Stimulated activated CD8-positive, alpha-beta memory T cell treated with anti-CD3 and anti-CD28 coated beads, Interleukin-12 subunit alpha, Interleukin-12 subunit beta, amount 100 ng/mL, for 1 hour (primary cell): Measurements from ENCODE around the gene APOBR.
"Not testable (repeated sequence)": the region's sequence is repeated elsewhere in the genome, so short reads cannot be mapped to it uniquely, and the experiment has no call there.

Experiments used
- DNase-seq: peaks from one replicate; pipeline ENCODE4 v3.0.0-alpha.2; 2020; ENCODE audit warnings: low read depth

The APOBR gene

GRCh38 chr16:28494121-28494851 is at the start of gene APOBR:
Gene APOBR (plus strand): TSS chr16:28494643. CDS start chr16:28494682, 39 bp downstream.
- DNase-seq: peak; percentile 78

- DNase-seq: not testable (repeated sequence)
Measured at GRCh38 chr16:28446388-28446787, 48.1 kb upstream of the APOBR start.

GRCh38 chr16:28447081-28447480 is 47.4 kb upstream of the APOBR start:
- DNase-seq: not testable (repeated sequence)

- no peak for DNase-seq
Measured at GRCh38 chr16:28473714-28474265, 20.7 kb upstream of the APOBR start.

GRCh38 chr16:28475221-28475620 is 19.2 kb upstream of the APOBR start:
- DNase-seq: no peak

DNA sequence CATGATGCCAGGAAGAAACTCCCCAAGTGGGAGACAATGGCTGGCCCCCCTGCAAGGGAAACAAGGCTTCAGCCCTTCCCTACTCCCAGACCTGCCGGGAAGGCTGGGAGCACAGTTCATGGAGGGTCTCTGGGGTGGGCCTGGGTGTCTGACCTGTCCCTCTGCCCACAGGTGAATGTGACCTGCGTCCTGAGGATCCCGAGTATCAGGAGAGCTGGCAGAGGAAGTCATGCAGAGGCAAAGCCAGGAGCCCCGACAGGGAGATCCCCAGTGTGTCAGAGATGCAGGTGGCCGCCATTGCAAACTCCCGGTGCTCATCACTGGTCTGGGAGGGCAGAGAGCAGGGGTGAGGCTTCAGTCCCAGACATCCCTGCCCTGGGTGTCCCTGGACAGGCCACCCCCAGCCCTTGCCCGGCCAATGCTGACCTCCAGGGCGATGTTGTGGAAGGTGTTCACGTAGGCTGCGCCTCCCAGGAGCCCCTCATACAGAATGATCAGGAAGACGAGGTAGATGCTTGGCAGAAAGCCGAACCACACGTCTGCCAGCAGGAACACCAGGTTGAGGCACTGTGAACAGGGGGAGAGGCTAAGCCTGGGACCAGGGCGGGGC is 17.0 kb upstream of the APOBR start:
- DNase-seq: no peak

DNA sequence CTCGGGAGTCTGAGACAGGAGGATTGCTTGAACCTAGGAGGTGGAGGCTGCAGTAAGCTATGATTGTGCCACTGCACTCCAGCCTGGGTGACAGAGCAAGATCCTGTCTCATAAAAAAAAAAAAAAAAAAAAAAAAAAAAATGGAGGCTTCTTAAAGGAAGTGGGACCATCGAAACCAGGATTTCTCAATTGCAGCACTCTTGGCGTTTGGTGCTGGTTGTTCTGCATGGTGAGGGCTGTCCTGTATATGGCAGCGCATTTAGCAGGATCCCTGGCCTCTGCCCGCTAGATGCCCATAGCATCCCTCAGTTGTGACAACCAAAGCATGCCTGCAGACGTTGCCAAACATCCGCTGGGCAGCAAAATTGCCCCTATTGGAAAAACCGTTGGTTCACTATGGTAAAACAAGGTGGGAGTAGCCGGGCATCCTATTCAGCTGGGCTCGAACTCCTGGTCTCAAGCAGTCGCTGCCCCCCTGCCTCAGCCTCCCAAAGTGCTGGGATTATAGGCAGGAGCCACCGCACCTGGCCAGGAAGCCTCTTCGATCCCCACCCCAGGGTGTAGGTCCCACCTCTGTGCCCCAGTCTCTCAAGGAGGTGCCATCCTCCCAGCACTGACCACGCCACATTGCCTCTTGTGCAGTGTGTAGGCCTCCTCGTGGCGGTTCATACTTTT is 15.8 kb upstream of the APOBR start:
- DNase-seq: no peak

DNA sequence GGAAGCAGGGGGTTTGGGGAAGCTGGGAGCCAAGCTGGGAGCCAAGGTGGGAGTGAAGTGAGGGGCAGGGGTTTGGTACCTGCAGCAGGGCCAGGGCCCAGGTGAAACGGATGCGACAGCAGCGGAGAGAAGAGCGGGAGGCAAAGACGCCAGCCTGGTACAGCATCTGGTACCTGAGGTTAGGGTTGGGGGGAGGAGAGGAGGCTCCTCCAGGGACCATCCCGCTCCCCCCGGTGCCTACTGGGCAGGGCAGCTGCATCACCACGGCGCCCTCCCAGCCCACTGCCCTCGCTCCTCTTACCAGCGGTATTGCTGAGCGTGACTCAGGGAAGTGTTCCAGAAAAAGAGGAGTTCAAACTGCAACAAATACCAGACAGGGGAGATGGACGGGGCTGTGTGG is 12.4 kb upstream of the APOBR start:
- DNase-seq: no peak

GRCh38 chr16:28483361-28483760 is 11.1 kb upstream of the APOBR start:
- not testable (repeated sequence) for DNase-seq

GRCh38 chr16:28486266-28486665 is 8.2 kb upstream of the APOBR start:
- DNase-seq: no peak

DNA sequence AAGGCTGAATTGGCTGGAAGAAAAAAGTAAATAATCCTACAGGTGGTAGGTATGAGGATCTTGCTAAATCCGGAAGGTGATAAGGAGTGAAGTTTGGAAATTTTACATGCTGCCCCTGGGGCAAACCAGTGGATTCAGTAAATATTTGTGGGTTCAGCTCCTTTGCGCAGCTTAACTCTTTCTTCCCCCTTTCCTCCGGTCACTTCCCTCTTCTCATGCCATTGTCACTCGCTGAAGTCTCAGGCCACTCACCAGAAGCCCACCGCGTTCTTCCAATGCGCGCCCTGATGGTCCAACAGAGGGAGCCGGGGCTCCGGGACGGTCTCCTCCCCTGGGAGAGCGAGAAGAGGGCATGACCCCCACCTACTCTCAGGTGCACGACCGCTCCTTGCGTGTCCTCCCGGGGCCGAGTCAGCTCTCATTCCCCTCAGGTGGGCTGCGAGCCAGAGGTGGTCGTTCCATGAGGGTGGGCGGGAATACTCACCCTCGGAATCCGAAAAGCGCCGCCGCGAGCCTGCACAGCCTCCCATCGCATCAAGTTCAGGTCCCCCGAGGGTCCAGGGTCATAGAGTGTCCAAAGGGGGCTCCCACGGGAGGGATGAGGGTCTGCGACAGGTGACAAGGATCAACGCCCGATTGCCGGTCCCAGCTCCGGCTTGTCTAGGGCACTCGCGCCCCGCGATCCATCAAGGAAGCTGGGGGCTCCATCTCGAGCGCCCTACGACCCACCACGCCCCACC is 3.0 kb upstream of the APOBR start:
- DNase-seq: no peak

DNA sequence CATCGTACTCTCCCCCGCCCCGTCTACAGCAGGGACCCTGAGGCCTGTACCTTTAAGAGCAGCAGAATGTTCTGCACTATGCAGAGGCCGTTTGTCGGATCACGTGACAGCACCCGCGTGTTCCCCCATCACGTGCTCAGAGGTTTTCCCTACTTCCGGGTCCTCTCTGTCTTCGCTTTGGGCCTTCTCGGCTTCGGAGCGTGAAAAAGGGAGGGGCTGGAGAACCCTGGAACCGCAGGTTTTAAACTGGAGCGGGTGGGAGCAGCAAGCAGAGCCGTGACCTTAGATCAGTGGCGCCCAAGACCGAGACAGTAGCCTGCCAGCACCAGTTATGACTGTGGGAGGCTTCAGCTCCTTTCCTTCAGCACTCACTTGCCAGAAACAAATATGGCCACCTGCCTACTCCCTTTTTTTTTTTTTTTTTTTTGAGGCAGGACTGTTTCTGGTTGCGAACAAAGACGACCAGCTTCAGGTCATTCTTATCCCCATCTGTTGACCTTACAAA is 2.4 kb upstream of the APOBR start, which contains the start of gene CLN3:
Gene CLN3, minus strand, starts transcription at position 105 of the 505 bp plus-strand sequence. CDS start 315 bp downstream, outside the sequence.
- peak; percentile 75 for DNase-seq

- DNase-seq: no peak
Measured at GRCh38 chr16:28492511-28492910, 1.9 kb upstream of the APOBR start.

- DNase-seq: no peak
Measured at GRCh38 chr16:28495098-28495793, 803 bp downstream of the APOBR start.

GRCh38 chr16:28495795-28496749 is 1.6 kb downstream of the APOBR start:
- DNase-seq: no peak

- no peak for DNase-seq
Measured at GRCh38 chr16:28496844-28497243, 2.4 kb downstream of the APOBR start.

GRCh38 chr16:28497386-28497785 is 2.9 kb downstream of the APOBR start:
- DNase-seq: no peak

- no peak for DNase-seq
Measured at GRCh38 chr16:28497861-28498599, 3.6 kb downstream of the APOBR start.

GRCh38 chr16:28498666-28499381 is 4.4 kb downstream of the APOBR start:
- DNase-seq: no peak
